Measurements from ENCODE around the gene NOTCH3. TPM values are rescaled to one million over a fixed set of nuclear protein-coding genes. Genes with fewer than 3 reads are reported as not detected.

The NOTCH3 gene
- total RNA-seq, 6 experiments from 2014 or later = 3.4 to 18.0 (median 13.1) TPM

DNA sequence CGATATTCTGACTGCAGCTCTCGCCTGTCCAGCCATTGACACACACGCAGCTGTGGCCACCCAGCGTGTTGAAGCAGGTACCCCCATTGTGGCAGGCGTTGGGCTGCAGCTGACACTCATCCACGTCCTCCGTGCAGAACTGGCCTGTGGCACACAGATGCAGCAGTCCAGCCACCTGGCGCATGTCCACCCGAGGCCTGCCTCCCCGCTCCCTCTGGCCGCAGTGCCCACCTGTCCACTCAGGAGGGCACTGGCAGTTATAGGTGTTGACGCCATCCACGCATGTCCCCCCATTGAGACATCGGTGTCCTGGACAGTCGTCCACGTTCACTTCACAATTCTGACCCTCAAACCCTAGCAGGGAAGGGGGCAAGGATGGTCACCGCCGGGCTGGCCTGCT, 9.3 kb downstream of the NOTCH3 start:
- H3K4me3 Mint-ChIP-seq = no peak overlapping the region
- TF ChIP-seq, protein P1, sequence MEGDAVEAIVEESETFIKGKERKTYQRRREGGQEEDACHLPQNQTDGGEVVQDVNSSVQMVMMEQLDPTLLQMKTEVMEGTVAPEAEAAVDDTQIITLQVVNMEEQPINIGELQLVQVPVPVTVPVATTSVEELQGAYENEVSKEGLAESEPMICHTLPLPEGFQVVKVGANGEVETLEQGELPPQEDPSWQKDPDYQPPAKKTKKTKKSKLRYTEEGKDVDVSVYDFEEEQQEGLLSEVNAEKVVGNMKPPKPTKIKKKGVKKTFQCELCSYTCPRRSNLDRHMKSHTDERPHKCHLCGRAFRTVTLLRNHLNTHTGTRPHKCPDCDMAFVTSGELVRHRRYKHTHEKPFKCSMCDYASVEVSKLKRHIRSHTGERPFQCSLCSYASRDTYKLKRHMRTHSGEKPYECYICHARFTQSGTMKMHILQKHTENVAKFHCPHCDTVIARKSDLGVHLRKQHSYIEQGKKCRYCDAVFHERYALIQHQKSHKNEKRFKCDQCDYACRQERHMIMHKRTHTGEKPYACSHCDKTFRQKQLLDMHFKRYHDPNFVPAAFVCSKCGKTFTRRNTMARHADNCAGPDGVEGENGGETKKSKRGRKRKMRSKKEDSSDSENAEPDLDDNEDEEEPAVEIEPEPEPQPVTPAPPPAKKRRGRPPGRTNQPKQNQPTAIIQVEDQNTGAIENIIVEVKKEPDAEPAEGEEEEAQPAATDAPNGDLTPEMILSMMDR (IDR thresholded peaks at IDR 0.05) = no peak
- H3K27ac Mint-ChIP-seq = no peak overlapping the region
- peaks cover 12% of the 10 kb centered on the region; the same call in 1 of the 2 replicates for H3K4me1 Mint-ChIP-seq (ENCODE audit: low read depth)
- no peaks in the 10 kb centered on the region for H3K36me3 Mint-ChIP-seq (ENCODE audit: low read depth)
- H3K9me3 Mint-ChIP-seq = no peaks in the 10 kb centered on the region
- peaks cover 5% of the 10 kb centered on the region; the same call in 1 of the 2 replicates for H3K27me3 Mint-ChIP-seq (ENCODE audit: insufficient read depth)
- DNase-seq = no peak

DNA sequence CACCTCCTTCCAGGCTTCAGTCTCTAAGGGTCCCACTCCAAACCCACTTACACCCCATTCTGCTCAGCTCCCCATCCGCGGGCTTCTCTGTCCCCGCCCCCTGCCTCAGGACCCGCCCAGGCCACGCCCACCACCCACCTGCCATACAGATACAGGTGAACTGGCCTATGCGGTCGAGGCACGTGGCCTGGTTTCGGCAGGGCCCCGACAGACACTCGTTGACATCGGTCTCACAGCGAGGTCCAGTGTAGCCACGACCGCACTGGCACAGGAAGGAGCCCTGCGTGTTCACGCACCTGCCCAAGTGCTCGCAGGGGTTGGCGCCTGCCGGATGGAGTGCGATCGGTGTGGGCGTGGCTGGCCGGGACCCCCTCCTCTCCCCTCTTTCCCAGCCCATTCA, 11.9 kb downstream of the NOTCH3 start:
- DNase-seq = no peak
- Mint-ChIP-seq H3K27me3 (ENCODE audit: insufficient read depth) (no peaks in the 10 kb centered on the region), H3K36me3 (ENCODE audit: low read depth) (no peaks in the 10 kb centered on the region), H3K4me1 (ENCODE audit: low read depth) (no peaks in the 10 kb centered on the region), H3K27ac (no peak overlapping the region), H3K9me3 (no peaks in the 10 kb centered on the region), H3K4me3 (no peak overlapping the region)
- TF ChIP-seq, protein P1 (IDR thresholded peaks at IDR 0.05) = no peak

DNA sequence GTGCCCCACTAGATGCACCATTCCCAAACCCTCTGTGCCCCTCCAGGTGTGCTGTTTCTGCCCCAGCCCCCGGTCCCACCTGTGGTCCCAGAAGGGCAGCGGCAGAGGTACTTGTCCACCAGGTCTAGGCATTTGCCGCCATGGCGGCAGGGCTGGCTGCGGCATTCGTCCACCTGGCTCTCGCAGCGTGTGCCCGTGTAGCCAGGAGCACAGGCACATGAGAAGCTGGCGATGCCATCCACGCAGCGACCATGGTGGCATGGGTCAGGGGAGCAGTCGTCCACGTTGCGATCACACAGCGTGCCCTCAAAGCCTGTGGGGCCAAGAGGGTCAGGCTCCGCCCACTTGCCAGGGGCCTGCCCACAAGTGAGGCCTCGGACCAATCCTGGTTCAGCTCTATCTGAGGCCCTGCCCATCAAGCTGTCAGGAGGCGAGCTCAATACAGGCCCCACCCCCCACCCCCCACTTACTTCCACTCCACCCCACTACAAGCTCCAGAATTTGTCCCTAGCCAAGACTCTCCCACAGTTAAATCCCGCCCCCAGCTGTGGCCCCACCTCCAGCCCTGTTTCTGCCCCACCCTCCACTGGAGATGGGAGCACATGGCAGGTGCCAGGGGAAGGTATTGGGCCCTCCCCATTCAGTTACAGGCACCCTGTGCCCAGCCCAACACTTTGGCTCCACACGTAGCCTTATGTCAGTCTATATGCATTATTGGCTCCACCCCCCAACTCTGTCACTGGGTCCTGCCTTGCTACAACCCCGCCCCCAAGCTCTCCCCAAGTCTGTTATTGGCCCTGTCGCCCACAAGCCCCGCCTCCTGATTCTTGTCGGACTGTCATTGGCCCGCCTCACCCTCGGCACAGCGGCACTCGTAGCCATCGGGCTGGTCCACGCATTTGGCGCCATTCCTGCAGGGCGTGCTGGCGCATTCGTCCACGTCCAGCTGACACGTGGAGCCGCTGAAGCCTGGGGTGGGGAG, 13.5 kb downstream of the NOTCH3 start:
- no peak overlapping the region for H3K27ac Mint-ChIP-seq
- no peak overlapping the region for H3K4me3 Mint-ChIP-seq
- DNase-seq = no peak
- TF ChIP-seq, protein P1 (IDR thresholded peaks at IDR 0.05) = no peak
- no peaks in the 10 kb centered on the region for H3K9me3 Mint-ChIP-seq
- no peaks in the 10 kb centered on the region for H3K36me3 Mint-ChIP-seq (ENCODE audit: low read depth)
- H3K27me3 Mint-ChIP-seq (ENCODE audit: insufficient read depth) = no peaks in the 10 kb centered on the region
- H3K4me1 Mint-ChIP-seq (ENCODE audit: low read depth) = no peaks in the 10 kb centered on the region

DNA sequence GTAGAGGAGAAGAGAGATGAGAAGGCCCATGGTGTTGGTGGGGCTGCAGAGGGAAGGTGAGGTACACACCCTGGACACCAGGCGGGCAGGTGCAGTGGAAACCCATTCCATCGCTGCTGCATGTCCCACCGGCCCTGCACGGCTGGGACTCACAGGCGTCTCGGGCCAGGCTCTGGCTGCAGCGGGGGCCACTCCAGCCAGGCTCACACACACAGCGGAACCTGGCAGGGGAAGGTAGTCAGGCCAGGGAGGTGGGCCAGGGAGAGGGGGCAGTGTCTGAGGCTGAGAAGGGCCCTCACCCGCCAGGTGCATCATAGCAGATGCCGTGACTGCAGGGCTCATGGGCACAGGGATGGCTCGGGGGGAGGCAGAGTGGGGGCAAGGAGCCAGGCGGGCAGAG, 15.6 kb downstream of the NOTCH3 start:
- H3K9me3 Mint-ChIP-seq = no peaks in the 10 kb centered on the region
- H3K36me3 Mint-ChIP-seq (ENCODE audit: low read depth) = no peaks in the 10 kb centered on the region

DNA sequence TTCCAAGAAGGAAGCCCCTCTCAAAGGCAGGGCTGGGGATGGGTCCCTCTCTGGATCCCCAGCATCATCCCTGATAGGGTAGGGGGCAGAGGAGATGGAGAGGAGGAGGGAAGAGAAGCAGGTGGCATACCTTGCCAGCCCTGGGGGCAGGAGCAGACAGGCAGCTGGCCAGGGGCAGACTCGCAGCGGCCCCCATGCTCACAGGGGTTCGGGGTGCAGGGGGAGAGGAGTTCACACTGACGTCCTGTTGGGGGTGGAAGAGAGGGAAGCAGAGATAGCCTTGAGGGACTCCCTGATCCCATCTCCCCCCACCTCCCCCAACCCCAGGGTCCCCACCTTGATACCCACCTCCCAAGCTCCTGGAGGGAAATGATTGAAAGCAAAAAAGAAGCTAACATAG, 16.0 kb downstream of the NOTCH3 start:
- DNase-seq = no peak
- no peak overlapping the region for H3K27ac Mint-ChIP-seq
- H3K27me3 Mint-ChIP-seq (ENCODE audit: insufficient read depth) = no peaks in the 10 kb centered on the region
- H3K4me1 Mint-ChIP-seq (ENCODE audit: low read depth) = no peaks in the 10 kb centered on the region
- H3K36me3 Mint-ChIP-seq (ENCODE audit: low read depth) = no peaks in the 10 kb centered on the region
- H3K4me3 Mint-ChIP-seq = no peak overlapping the region
- TF ChIP-seq, protein P1 (IDR thresholded peaks at IDR 0.05) = no peak
- no peaks in the 10 kb centered on the region for H3K9me3 Mint-ChIP-seq

More for the DNA sequence above, 15.6 kb downstream of the NOTCH3 start:
- Mint-ChIP-seq H3K27ac (no peak overlapping the region), H3K4me1 (ENCODE audit: low read depth) (no peaks in the 10 kb centered on the region), H3K4me3 (no peak overlapping the region), H3K27me3 (ENCODE audit: insufficient read depth) (no peaks in the 10 kb centered on the region)
- TF ChIP-seq, protein P1 (IDR thresholded peaks at IDR 0.05) = no peak
- no peak for DNase-seq

Data from HFFc6 (cell line).